Stimulated activated CD4-positive, alpha-beta T cell treated with anti-CD3 and anti-CD28 coated beads, Interleukin-15, amount 100 ng/mL, for 1 hour (primary cell): ENCODE measurements around the gene TENM4.

Experiments
- DNase-seq, 2 donors: peaks; one replicate each; pipeline ENCODE4 v3.0.0-alpha.2; 2020; ENCODE audit warnings: low read depth in 1 of 2, low spot score in 1 of 2

The TENM4 gene

DNA sequence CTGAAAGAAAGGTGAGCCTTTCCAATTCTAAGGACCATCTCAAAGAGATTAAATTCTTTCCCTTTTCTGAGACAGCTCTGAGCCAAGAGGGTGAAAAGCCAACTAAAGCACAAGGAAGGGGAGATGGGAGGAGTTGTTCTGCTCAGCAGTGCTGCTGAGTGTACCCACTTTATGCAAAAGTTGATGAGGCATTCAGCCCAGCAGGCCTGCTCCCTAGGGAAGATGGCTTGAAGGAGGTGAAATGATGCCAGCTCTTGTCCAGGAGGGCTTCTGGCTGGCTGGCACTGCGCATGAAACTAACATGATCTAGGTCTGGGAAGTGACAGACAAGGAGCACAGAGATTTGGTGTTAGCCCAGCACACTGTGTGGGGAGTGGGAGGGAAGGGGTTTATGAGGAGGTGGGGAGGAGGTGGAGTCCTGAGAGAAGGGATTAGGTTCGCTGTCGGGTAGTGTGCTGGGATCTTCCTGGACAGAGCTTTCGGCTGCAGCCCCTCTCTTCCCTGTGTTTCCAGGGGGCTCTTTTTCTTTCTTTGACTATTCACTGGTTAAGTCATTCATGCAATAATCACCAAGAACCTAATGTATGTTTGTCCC lies 640.6 kb downstream of the TENM4 start:
- no peak for DNase-seq

- peak in 1 of 2 donors; percentile 1 for DNase-seq
These were observed 642.2 kb downstream of the TENM4 start for GRCh38 chr11:78798663-78799062.

DNA sequence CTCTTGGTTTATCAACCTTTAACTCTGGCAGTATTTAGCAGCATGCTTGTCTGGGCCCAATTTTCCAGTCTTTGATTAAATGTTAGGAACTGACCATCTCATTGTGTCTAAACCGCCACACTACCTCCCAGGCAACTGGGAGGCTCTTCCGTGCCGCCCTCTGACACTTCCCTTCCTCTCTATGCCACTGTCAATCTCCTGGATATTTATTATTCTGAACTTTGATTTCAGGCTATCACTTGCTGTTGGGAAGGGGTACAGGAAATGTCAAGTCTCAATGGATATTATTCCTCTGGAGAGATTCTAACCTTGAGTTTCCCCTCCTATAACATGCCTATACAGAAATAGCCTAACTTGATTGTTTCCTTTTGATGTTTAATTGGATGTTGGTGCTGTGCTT lies 643.3 kb downstream of the TENM4 start:
- no peak for DNase-seq

DNA sequence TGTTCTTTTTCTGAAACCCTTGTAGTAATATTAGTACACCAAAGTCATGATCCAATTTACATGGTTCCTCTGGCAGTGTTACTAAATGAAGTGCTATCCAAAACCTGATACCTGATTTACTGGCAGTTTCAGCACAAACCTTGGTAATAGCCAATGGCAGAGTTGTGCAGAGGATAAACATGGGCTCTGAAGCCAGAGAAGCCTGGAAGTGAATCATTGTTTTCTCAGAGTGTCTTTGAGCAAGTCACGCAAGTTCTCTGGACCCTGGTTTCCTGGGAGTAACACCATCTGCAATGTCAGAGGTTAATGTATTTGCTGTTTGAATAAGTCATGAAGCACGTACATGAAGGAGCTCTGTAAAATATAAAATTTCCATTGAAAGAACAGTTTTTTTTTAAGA lies 643.9 kb downstream of the TENM4 start:
- no peak for DNase-seq

DNA sequence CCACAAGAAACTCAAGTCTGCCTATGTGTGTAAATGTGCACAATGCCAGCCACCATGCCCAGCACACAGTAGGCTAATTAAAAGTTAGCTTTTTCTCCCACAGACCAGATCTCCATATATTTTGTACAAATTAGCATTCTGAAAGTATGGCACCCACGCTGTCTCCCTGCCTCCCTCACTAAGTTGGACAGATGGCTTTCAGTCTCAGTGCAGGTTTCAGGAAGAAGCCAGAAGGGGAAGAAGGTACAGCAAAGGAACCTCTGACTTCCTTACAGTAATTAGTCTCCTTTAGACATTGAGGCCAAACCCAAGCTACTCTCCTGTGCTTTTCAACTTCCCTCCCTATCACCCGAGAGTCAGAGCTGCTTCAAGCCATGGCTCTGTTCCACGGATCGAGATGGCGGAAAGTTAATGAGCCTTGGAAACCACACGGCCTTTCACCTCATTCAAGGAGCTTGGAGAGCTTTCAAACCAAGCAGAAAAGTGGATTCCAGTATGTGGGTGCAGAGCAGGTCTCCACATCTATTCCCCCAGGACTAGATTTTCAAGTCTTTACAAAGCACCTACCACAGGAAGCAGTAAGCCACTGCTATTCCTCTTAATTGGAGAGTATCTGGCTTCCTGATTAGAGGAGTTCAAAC lies 645.1 kb downstream of the TENM4 start:
- DNase-seq = no peak

GRCh38 chr11:78791964-78792363 lies 648.9 kb downstream of the TENM4 start:
- no peak for DNase-seq

DNA sequence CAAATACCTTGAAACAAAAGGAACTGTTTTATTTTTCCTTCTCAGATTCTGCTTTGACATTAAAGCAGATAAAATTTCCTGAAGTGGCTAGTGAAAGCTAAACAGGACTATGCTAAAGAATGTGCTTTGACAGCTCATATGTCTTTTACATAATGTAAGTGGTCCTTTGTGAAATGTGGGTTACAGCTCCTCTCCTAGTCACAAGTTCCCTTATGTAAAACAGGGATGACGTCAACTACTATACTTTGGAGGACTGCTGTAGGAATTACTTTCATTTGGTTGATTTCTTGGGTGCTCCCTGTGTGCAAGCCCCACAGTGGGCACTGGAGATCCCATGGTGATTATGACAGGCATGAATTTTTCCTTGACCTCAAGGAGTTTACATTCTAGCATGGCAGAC lies 649.6 kb downstream of the TENM4 start:
- no peak for DNase-seq

DNA sequence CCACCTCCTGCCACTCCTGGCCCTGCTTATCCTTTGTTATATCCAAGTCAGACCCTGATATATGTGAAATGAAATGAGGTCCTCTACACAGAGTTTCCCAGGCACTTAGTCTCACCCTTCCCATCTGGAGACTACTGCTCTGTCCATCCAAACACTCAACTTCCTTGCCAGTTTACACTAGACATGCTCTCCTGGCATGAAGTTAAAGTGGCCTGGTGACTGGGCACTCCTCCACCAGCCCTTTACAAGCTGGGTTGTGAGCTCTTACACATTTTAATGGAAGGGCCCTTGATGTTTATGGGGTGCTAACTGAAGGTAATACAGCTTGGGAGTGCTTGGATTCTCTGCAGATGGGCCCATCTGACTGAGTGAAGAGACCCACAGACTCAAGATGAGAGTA lies 650.0 kb downstream of the TENM4 start:
- DNase-seq = no peak

DNA sequence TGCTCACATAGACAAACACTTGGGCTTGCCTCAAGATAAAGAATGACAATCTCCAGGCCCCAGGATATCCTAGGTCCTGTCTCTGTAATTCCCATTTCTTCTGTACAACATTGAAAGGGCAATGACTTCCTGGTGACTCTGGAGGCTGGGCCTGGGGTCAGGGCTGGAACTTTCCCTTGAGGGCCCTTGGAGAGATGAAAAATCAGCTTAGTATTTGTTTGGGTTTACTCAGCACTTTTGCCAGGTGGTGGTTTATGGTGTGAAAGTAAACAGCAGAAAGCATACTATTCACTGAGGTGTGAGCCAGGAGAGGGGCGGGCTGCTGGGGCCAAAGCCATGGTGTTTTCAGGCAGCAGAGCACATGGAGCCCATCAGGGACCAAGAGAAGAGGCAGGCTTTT lies 651.5 kb downstream of the TENM4 start:
- DNase-seq = no peak

DNA sequence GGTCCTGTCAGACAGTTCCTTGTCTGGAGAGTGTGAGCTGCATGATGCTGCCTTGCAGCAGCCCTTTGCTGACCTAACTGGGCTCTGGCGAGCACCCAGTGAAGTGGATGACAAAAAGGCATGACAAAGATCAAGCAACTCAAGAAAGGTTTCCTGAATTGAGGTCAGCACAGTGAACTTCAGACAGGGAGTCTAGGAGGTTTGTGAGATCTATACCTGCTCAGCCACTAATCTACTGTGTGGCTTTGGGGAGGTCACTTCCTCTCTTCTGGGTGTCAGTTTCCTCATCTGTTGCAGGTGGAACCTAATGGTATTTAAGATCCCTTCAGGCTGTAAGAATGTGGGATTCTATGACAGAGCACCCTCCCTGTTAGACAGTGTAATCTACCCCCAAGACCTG lies 652.3 kb downstream of the TENM4 start:
- no peak for DNase-seq

- DNase-seq = no peak
These were observed 653.1 kb downstream of the TENM4 start for GRCh38 chr11:78787696-78788095.

- no peak for DNase-seq
These were observed 654.1 kb downstream of the TENM4 start for GRCh38 chr11:78786746-78787145.

DNA sequence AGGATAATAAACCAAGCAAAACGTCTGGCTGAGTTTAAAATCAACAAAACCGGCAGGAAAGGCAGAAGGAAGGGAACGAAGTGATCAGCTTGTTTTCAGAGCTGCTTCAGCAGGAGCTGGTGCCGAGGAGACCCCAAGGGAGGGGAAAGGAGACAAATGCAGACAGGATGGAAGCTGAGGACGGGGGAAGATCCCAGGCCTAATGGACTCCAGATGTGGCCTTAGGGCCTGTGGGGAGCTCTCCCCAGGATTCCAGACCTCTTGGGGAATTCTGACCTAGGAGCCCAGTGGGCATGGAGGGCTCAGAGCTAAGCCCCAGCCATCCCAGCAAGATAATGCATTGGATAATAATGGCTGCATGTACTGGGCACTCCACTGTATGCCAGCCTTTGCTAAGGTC lies 654.7 kb downstream of the TENM4 start:
- no peak for DNase-seq

DNA sequence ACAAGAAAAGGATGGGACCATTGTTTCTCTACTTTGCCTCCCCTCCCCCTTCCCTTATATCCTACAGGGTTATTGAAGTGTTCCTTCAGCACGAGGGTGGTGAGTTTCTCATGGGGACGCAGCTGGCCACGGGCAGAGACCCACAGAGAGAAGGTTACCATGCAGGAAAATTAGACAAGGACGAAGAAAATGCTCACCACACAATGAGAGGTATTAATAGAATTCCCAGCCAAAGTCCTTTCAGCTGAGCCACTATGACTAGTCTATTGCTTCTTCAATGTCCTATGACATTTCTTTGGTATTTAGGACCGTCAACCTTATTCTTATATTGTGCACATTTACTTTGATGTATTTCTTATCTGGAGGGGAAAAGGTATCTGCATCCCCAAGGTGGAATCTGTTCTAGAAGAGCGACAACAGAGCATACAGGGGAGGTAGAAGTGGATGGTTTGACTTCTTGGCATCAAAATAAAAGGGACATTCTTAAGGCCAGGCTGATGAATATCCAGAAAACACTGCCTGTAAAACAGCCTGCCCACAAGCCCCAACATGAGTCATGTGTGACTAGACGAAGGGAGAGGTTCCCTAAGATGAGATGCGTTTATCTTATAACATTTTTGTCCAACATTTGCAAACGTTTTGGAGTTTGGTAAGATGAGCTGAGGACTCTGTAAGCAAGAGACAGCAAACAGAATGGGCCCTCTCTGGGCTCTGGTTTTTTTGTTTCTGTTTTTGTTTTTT lies 656.3 kb downstream of the TENM4 start:
- DNase-seq = no peak

GRCh38 chr11:78783846-78784245 lies 657.0 kb downstream of the TENM4 start:
- DNase-seq = no peak

GRCh38 chr11:78783301-78783700 lies 657.5 kb downstream of the TENM4 start:
- no peak for DNase-seq

DNA sequence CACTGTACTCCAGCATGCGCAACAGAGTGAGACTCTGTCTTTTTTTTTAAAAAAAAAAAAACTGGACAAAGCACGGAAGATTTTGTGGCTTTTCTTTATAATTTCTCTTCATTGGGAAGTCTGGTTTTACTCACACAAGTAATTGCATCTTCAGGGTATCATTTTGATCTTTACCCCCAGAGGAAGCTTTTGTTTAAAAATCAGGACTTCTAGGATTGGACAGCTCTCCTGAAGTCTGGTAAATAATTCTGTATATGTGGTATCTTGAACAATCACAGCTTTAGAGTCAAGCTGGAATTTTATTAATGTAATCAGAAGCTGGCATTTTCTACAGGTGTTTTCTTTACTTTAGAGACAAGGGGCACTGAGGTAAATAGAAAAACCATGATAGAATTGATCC lies 658.1 kb downstream of the TENM4 start:
- DNase-seq = no peak

DNA sequence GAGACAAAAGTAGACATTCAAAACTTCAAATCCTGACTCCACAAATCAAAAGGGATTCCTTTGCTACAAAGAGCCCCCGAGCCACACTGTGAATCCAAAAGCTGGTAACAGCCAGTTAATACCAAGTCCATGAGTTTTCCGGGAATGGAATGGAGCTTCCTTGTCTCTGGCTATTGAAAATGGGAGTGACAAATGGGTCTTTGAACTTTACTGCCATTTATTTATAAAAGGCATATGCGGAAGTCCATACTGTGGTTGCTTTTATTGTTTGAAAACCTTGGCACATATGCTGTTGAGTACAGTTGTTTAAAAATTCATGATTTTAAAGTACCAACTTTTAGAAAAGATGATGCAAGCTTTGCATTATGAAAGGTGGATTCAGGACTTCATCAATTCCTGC lies 659.9 kb downstream of the TENM4 start:
- DNase-seq = no peak

- no peak for DNase-seq
These were observed 667.3 kb downstream of the TENM4 start for GRCh38 chr11:78773492-78773891.

- DNase-seq = no peak
These were observed 667.8 kb downstream of the TENM4 start for GRCh38 chr11:78773077-78773476.

GRCh38 chr11:78772186-78772585 lies 668.6 kb downstream of the TENM4 start:
- DNase-seq = no peak

DNA sequence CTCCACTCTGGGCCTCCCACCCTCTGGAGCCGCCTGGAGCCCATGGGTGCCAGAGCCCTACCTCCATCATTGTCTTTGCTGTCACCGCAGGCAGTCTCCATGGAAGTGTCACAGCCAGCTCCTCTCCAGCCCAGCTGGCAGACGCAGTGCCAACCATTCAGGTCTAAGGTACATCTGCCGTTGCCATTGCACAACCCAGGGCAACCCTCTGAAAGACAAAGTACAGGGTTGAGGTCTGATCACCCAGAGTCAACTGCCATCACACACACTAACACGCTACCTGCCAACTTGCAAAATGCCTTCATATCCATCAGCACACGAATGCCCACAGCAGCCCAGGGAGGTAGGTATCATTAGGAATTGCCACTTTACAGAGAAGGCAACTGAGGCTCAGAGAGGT lies 669.9 kb downstream of the TENM4 start:
- DNase-seq = no peak

- no peak for DNase-seq
These were observed 671.9 kb downstream of the TENM4 start for GRCh38 chr11:78768971-78769370.
